Putamen (tissue), 1 donor: Measurements from ENCODE around the gene SH3BP2.

ENCODE experiments used
- DNase-seq: peaks from one replicate; pipeline ENCODE4 v3.0.0-alpha.2; 2016; ENCODE audit warnings: low spot score

The SH3BP2 gene

DNA sequence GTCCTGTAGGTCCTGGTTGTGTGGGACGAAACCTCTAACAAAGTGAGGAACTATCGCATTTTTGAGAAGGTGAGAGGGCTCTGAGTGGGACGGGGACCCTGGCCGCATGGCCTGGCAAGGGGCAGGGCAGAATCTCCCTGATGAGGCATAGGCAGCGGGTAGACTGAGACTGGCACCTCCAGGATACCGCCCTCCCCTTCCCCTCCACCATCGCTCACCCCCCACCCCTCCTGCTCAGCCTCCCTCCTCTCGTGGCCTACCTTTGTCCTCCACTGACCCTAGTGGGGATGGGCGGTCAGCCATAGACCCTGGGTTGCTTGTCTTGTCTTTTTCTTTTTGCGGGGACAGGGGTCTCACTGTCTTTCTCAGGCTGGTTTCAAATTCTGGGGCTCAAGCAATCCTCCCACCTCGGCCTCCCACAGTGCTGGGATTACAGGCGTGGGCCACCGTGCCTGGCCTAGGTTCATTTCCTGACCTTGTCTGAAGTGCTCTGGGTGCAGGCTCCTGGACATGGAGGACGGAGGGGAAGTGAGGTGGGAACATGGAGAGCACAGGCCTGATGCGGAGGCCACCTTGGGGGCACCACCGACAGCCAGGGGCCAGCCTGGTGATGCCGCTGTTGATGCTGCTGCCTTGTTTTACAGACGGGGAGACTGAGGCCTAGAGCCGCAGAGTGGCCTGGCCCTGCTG lies 40.2 kb downstream of the SH3BP2 start:
- no peak for DNase-seq

DNA sequence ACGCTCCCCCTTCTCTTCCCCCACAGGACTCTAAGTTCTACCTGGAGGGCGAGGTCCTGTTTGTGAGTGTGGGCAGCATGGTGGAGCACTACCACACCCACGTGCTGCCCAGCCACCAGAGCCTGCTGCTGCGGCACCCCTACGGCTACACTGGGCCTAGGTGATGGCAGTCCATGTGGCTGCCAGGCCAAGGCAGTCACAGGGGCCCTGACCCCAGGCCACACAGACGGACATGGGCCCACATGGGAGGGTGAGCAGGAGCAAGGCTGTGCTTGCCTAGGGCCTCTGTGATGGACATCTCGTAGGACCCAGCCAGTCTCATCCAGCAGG lies 40.8 kb downstream of the SH3BP2 start:
- DNase-seq, result no peak

DNA sequence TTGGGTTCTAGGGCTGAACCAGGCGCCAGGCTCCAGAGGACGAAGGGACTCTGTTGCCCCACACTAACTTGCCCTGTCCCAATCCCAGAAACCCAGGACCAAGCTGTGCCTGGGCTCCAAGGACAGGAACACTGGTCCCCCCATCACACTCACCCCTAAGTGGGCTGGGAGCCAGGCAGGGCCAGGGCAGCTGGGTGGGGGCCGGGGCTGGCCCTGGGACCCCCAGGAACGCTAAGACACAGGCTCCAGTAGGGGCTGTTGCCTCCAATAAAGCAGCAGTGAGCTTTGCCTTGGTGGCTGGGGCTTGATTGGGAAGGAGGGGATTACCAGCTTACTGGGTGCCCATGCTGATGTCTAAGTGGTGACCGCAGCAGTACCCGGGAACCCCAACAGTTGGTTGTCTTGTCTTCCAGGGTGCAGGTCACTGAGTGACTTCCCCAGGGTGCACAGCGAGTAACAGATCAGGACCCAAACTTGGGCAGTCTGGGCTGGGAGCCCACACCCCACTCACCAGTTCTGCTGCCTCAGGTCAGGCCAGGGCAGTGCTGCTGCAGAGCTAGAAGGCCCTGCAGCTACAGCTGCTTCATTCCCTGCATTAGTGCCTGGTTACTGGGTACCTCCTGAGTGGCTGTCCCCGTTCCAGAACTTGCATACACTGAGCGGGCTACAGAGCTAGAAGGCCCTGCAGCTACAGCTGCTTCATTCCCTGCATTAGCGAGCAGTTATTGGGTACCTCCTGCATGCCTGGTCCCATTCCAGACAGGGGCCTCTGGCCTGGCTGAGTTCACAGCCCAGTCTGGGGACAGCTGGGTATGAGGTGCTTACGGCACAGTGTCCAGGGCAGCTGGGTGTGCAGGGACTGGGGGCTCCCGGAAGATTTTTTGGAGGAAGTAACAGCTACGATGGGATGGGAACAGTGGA lies 41.4 kb downstream of the SH3BP2 start:
- DNase-seq, result no peak

DNA sequence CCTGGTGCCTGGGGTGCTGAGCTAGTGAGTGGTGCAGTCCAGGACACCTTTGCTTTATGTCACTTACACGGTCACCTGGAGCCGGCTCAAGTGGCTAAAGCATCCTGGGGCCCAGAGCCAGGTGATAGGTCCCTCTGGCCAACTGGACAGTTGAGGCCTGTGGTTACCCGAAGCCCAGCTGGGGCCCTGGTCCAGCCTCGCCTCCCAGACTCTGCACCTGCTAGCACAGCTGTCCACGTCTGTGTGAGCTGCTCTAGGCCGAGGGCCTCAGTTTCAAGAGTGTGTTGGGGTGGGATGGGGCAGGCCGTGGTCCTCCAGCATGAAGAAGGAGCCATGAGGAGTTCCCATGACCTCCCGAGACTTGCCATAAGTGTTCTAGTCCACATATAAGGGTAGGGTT lies 43.1 kb downstream of the SH3BP2 start:
- no peak for DNase-seq

DNA sequence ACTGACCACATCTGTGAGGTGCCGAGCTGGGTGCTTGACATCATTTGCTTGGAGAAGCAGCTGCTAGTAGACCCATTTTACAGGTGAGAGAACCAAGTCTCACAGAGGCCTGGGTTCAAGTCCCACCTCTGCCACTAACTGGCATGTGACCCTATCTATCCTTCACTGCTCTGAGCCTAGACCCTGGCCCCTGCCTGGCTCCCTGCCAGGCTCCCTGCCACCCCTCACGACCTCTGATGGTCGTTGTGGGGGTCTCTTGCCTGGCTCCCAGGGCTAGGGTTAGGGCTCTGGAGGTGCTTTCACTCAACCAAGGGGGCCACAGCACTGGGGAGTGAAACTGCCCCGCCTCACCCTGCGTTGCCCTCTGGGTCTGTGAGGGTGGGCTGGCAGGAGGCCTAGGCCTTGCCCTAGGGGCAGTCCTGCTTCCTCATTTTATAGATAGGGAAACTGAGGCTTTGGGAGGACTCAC lies 43.5 kb downstream of the SH3BP2 start:
- DNase-seq, result no peak

DNA sequence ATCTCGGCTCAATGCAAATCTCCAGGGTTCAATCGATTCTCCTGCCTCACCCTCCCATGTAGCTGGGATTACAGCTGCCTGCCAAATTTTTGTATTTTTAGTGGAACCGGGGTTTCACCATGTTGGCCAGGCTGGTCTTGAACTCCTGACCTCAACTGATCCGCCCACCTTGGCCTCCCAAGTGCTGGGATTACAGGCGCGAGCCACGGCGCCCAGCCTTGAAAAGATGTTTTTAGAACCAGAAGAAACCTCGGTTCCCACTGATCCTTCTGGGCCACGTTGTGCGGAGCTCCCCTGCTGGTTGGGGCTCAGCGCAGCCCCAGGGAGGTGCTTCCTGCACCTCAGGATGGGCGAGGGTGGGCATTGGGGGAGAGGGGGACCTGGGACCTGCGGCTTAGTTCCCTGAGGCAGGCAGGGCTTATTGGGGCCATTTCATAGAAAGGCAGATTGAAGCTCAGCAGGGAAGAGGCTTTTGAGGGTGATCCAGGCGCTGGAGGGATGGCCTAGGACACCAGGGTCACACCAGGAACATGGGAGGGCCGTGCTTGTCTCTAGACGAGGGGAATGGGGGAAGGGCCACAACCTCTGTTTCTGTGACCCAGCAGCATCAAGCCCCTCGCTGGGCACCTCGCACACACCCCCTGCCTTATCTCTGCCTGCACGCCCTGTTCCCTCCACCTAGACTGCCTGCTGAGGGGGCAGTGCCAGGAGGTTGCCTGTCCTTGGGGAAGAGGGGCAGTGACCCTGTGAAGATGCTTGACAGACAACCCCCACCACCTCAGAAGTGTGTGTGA lies 44.4 kb downstream of the SH3BP2 start:
- no peak for DNase-seq

DNA sequence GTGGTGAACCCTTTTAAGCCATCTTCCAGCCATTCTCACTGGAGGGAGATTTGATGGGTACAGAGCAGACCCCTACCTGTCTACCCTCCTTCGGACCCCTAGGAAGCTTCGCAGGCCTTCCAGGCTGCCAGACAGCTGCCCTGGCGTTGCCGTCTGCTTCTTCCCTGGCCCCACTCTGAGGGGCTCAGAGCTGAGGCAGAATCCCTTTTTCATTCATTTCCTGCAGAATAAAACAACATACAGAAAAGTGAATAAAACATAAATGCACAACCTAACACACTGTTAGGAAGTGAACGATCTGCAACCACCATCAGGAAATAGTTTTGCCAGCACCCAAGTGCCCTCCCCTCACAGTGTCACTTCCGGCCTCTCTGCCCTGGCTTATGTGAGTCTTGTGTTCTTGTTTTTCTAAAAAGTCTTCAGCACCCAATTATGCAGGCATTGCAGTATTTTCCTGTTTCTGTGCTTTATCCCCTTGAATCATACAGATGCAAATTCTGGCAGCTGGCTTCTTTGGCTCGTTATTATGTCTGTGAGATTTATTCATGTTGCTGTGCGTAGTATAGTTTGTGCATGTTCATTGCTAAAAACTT lies 45.1 kb downstream of the SH3BP2 start:
- DNase-seq, result peak; percentile 57

DNA sequence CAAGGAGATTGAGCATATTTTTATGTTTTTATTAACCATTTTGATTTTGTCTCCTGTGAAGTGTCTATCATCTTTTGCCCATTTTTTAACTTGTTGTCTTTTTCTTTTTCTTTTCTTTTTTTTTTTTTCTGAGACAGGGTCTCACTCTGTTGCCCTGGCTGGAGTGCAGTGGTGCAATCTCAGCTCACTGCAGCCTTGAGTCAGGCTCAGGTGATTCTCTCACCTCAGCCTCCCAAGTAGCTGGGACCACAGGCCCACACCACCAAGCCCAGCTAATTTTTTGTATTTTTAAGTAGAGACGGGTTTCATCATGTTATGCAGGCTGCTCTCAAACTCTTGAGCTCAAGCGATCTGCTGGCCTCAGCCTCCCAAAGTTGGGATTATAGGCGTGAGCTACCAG lies 46.2 kb downstream of the SH3BP2 start:
- DNase-seq, result no peak

DNA sequence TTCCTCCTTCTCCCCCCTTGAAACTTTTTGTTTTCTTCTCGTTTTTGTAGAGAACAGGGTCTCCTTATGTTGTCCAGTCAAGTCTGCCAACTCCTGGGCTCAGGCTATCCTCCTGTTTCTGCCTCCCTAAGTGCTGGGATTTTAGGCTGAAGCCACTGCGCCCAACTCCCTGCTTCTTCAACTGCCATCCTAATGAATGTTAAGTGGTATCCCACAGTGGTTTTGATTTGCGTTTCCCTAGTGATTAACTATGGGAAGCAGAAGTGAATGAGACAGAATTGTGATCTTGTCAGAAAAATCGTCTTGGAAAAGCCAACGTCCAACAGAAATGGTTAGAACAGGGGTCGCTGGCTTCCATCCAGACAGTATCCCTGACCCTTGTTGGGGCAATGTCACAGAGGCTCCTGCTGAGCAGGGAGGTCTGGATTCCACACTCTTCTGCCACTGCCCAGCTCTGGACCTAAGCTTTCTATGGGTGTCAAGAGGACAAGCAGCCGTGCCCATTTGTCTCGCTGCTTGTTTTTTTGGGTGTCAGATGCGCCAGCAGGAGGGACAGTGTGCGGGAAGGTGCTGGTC lies 49.9 kb downstream of the SH3BP2 start:
- DNase-seq, result peak; percentile 41

DNA sequence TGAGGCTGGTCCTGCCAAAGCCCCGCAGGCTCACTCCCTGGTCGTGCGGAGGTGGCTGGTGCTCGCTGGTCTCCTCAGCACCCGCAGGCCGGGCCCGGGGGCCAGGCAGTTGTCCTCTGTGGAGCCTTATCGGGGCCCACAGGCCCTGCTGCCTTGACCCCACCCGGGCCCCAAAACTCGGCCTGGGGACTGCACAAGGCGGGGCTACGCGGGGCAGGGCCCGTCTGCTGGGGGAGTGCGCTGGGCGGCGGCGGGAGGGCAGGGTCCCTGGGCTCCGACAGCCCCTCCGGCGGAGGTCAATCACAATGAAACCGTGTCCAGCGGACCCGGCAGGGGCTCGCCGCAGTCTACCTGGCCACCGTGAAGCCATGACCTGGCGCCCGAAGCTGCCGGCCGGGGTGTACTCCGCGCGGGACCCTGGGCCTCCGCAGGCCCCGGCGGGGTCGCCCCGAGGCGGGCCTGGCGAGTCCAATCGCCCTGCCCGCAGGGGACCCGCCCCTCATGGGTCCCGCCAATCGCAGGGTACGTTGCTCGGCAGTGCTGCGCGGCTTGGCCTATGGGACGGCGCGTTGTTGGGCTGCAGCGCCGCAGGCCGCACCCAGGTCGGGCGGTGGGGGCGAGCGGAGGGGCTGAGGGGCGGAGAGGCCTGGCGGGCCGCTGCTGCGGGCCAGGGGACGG lies 50.5 kb downstream of the SH3BP2 start, which contains the start of gene ADD1:
TSS of gene ADD1 (plus strand) at position 582 of the 678 bp plus-strand sequence. CDS start 32,072 bp downstream, outside the sequence.
- peak; percentile 95 for DNase-seq

DNA sequence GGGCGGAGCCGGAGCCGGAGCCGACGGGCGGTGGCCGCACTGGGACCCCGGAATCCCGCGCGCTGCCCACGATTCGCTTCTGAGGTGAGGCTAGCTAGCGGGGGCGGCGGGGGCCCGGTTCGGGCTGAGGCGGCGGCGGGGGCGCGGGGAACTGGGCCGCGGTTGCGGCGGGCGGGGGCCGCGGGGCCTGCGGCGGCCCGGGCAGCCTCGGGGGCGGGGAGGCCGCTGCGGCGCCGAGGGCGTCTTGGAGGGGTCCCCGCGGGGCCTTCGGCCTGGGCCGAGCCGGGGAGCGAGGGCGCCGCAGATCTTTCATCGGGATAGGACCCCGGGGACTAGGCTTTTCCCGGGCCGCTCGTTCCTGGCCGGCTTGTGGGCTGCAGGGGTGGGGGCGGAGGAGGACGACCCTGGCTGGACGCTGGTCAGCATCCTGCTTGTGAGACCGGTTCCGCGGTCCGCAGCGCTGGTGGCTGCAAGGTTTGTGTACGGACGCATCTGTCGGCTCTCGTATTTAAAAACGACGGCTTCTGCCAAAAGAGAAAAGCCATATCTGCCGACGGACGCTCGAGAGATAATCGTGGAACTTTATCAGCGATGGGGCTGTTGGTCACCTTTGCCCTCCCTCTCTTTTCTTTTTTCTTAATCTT lies 51.2 kb downstream of the SH3BP2 start:
- no peak for DNase-seq

DNA sequence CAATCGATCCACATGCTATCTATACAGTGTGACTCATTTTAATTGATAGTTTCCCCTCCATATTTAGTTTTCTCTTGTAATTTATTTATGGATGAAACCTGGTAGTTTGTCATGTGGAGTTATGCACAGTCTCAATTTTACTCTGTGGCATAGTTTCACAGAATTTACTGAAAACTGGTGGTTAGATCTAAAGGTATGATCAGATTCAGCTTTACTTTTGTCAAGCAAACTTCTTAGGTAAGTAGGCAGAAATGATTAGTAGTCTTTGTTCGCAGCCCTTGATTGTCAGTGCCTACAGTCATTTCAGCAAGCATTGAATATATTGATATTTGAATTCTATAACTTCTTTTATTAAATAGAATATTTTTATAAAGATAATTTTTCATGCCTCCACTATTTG lies 53.3 kb downstream of the SH3BP2 start:
- DNase-seq, result no peak

DNA sequence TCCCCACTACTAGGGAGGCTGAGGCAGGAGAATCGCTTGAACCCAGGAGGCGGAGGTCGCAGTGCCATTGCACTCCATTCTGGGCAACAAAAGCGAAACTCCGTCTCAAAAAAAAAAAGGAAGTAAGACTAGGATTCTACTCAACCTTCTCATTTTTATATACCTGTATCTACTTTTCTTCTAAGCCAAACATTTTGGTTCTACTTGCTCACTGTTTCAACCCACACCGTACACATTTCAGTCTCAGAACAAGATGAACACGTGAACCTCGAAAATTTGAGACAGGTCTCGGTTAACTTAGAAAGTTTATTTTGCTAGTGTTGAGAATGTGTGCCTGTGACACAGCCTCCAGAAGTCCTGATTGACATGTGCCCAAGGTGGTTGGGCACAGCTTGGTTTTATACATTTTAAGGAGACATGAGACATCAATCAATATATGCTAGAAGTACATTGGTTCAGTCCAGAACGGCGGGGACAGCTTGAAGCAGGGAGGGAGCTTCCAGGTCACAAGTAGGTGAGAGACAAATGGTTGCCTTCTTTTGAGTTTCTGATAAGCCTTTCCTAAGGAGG lies 54.5 kb downstream of the SH3BP2 start:
- no peak for DNase-seq

DNA sequence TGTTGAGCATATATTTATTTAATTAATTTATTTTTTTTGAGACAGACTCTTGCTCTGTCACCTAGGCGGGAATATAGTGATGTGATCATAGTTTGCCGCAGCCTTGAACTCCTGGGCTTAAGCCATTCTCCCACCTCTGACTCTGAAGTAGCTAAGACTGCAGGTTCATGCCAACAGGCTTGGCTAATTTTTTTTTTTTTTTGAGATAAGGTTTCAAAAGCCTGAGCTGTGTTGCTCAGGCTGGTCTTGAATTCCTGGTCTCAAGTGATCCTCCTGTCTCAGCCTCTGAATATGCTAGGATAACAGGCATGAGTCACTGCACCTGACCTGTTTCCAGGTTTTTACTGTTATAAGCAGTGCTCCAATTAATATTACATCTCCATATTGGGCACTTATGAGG lies 55.6 kb downstream of the SH3BP2 start:
- DNase-seq, result no peak

DNA sequence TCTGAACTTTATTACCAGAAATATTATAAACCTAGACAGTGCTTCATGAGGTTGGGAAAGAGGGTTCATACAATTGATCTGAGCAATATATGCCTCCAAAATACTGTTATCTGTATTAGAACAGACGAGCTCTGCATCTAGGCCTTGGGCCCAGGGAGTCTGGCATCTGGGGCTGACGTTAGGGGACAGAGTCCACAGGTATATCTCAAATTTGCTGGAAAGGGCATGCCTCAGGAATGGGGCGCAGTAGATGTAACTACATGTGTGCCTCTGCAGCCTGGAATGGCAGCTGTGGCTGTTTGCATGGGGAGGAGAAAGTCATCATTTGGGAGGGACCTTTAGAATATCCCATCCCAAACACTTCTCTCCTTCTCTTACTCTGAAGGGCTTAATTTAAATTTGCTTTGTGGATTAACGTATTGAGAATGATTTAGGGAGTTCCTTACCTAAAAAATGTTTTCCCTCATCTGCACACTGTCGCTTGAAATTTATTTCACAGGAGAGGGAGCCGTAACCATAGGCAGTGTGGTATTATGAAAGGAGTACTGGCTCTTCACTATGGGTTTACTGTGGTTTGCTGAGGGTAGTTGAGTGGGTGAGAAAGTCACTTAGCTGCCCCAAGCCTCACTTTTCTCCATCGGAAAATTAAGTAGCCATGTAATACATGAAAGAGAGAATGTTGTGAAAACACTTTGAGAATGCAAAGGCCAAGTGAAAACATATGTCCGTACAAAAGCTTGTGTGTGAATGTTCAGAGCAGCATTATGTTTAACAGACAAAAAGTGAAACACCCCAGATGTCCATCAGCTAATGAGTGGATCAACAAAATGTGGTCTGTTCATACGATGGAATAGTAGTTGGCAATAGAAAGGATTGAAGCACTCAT lies 56.6 kb downstream of the SH3BP2 start:
- DNase-seq, result no peak

DNA sequence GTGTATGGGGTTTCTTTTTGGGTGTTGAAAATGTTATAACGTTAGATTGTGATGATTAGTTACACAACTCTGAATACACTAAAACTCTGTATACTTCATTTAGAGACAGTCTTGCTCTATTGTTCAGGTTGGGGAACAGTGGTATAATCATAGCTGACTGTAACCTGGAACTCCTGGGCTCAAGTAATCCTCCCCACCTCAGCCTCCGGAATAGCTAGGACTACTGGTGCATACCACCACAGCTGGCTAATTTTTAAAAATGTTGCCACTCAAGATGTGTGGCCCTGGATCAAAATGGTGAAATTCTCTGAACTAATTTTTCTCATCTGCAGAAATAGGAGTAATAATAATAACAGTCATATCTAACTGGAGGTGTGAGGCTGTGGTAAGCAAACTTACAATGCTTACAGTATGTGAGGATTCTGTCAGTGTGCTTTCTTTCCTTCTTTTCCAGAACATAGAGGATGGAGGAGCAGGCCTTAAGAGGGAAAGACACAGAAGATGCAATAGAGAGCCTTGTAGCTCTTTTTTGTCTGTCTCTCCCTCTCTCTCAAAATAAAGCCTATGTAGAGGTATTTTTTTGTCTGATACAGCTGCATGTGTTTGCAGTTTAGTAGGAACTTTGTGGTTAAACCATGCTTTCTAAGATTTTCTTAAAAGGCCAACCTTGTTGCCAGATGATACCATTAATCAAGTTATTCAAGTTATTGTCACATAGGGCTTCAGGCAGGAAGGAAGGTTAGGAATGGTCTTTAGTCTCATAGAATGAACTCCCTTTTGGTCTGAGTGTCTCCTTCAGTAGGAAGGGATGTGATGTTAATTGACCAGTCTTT lies 58.3 kb downstream of the SH3BP2 start:
- no peak for DNase-seq

DNA sequence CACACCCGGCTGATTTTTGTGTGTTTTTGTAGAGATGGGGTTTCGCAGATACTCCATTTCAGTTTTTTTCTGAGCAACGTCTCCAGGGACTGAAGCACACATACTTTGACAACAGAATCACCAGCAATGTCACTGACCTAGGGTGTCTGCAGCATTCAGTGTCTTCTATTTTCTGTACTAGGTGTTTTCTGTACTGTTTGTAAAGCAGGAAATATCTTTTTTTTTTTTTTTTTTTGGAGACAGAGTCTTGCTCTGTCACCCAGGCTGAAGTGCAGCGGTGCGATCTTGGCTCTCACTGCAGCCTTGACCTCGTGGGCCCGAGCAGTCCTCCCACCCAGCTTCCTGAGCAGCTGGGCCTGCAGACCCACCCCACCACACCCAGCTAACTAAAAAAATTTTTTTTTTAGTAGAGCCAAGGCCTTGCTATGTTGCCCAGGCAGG lies 59.6 kb downstream of the SH3BP2 start:
- no peak for DNase-seq

DNA sequence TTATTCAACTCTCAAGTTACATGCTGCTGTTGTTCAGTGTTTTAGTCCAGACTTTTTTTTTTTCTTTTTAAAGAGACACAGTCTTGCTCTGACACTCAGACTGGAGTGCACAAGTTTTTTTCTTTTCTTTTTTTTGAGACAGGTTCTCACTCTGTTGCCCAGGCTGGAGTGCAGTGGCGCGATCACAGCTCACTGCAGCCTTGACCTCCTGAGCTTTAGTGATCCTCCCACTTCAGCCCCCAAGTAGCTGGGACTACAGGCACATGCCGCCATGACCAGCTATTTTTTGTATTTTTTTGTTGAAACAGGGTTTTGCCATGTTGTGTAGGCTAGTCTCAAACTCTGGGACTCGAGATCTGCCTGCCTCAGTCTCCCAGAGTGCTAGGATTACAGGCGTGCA lies 62.7 kb downstream of the SH3BP2 start:
- DNase-seq, result no peak
